HepG2 (cell line): Measurements from ENCODE around the gene SERPINE2. TPM values are rescaled to one million over a fixed set of nuclear protein-coding genes. Genes with fewer than 3 reads are reported as not detected.

Source experiments
- ELF4 ChIP-seq: sonication (generic); formaldehyde crosslinking; IDR thresholded peaks from 2 replicates; pipeline ENCODE4 v1.5.0; 2020; ENCODE audit warnings: missing genetic modification reagents, mild to moderate bottlenecking, moderate library complexity, borderline replicate concordance
- EZH2 ChIP-seq: conservative IDR thresholded peaks from 2 replicates; pipeline ENCODE4 v1.6.1; 2012; ENCODE audit warnings: mild to moderate bottlenecking, low read depth, low read length, moderate library complexity
- FIP1L1 ChIP-seq: fragments of 200-400 bp; formaldehyde crosslinking; IDR thresholded peaks from 2 replicates; pipeline ENCODE4 v1.6.1; 2018; ENCODE audit warnings: low read depth, mild to moderate bottlenecking, low read length, moderate library complexity, borderline replicate concordance; ENCODE audit not compliant: insufficient read depth
- HBP1 ChIP-seq: IDR thresholded peaks from 2 replicates; pipeline ENCODE4 v1.6.1; 2016; ENCODE audit warnings: low read depth, control low read depth
- HHEX ChIP-seq: IDR thresholded peaks from 2 replicates; pipeline ENCODE4 v1.6.1; 2016; ENCODE audit warnings: control low read depth
- RFX5 ChIP-seq: IDR thresholded peaks from 2 replicates; pipeline ENCODE4 v1.6.1; 2011; ENCODE audit warnings: low read depth, low read length, improper control_type of control experiment
- SIX4 ChIP-seq: sonication (generic); formaldehyde crosslinking; IDR thresholded peaks from 2 replicates; pipeline ENCODE4 v1.4.0; 2020; ENCODE audit warnings: missing genetic modification reagents
- YEATS4 ChIP-seq: sonication (generic); formaldehyde crosslinking; IDR thresholded peaks from 2 replicates; pipeline ENCODE4 v1.4.0; 2020; ENCODE audit warnings: missing genetic modification reagents, borderline replicate concordance
- ZBTB4 ChIP-seq: sonication (generic); formaldehyde crosslinking; IDR thresholded peaks from 2 replicates; pipeline ENCODE4 v1.4.0; 2020; ENCODE audit warnings: missing genetic modification reagents, mild to moderate bottlenecking, borderline replicate concordance
- ZIK1 ChIP-seq: sonication (generic); formaldehyde crosslinking; IDR thresholded peaks from 2 replicates; pipeline ENCODE4 v1.5.0; 2020; ENCODE audit warnings: mild to moderate bottlenecking, low read depth, missing genetic modification reagents, borderline replicate concordance
- ZNF607 ChIP-seq: sonication (generic); formaldehyde crosslinking; IDR thresholded peaks from 2 replicates; pipeline ENCODE4 v1.5.1; 2020; ENCODE audit warnings: missing genetic modification reagents, mild to moderate bottlenecking, borderline replicate concordance
- ZNF652 ChIP-seq: IDR thresholded peaks from 2 replicates; pipeline ENCODE4 v1.6.1; 2016; ENCODE audit warnings: low read depth, borderline replicate concordance
- ZNF724P ChIP-seq: sonication (generic); formaldehyde crosslinking; IDR thresholded peaks from 2 replicates; pipeline ENCODE4 v1.8.0; 2022; ENCODE audit warnings: missing genetic modification reagents, borderline replicate concordance
- polyA plus RNA-seq, 8 experiments: library from polyadenylated mRNA; depleted of rRNA in 3 of 8; stranded (reverse) in 7 of 8; unstranded in 1 of 8; fragments of >200 nt; fragmentation: Illumina TruSeq in 4 of 8; extraction: Trizol in 4 of 8; gene quantifications; 2 replicates each; pipeline versions ENCODE4 v1.2.1 to v1.2.3, GENCODE V29; 2011 to 2016; ENCODE audit warnings: low read depth in 4 of 8, missing spikeins in 1 of 8, mixed read lengths in 1 of 8; ENCODE audit not compliant: insufficient read depth in 1 of 8
- total RNA-seq, 5 experiments: library from RNA; depleted of rRNA; stranded (reverse); fragments of >200 nt; fragmentation: Illumina TruSeq; extraction: Trizol; gene quantifications; 2 replicates each; pipeline ENCODE4 v1.2.3, GENCODE V29; 2016; ENCODE audit warnings: low read depth in 1 of 5
- TF ChIP-seq, protein P1 (sequence below): fragments of 450-650 bp; IDR thresholded peaks from 2 replicates; pipeline ENCODE4 v1.6.1; 2017; ENCODE audit warnings: mild to moderate bottlenecking
- TF ChIP-seq, protein P2 (sequence below): sonication (generic); formaldehyde crosslinking; IDR thresholded peaks from 2 replicates; pipeline ENCODE4 v1.9.0; 2021; ENCODE audit warnings: mild to moderate bottlenecking, missing genetic modification reagents

SERPINE2 gene
- total and polyA plus RNA-seq, 2 of the 13 experiments (the other 11 are each of a cell fraction or from before 2014, with no cell fraction given), result 7.9 to 18.1 TPM

GRCh38 chr2:223944166-223944702 lies 94.9 kb downstream of the SERPINE2 start (continued):
- TF ChIP-seq, protein P1, sequence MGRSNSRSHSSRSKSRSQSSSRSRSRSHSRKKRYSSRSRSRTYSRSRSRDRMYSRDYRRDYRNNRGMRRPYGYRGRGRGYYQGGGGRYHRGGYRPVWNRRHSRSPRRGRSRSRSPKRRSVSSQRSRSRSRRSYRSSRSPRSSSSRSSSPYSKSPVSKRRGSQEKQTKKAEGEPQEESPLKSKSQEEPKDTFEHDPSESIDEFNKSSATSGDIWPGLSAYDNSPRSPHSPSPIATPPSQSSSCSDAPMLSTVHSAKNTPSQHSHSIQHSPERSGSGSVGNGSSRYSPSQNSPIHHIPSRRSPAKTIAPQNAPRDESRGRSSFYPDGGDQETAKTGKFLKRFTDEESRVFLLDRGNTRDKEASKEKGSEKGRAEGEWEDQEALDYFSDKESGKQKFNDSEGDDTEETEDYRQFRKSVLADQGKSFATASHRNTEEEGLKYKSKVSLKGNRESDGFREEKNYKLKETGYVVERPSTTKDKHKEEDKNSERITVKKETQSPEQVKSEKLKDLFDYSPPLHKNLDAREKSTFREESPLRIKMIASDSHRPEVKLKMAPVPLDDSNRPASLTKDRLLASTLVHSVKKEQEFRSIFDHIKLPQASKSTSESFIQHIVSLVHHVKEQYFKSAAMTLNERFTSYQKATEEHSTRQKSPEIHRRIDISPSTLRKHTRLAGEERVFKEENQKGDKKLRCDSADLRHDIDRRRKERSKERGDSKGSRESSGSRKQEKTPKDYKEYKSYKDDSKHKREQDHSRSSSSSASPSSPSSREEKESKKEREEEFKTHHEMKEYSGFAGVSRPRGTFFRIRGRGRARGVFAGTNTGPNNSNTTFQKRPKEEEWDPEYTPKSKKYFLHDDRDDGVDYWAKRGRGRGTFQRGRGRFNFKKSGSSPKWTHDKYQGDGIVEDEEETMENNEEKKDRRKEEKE, result no peak
- no peak; the same call in 1 of the 2 replicates for TF ChIP-seq ZIK1 (CRISPR knock-in tag)
- TF ChIP-seq SIX4, result no peak
- TF ChIP-seq ZNF652 (CRISPR knock-in tag), result no peak
- no peak for TF ChIP-seq EZH2
- TF ChIP-seq ZBTB4 (CRISPR knock-in tag), result no peak
- TF ChIP-seq YEATS4 (CRISPR knock-in tag), result no peak
- 0 out of 2 replicates have a peak, but pooled peaks have one; percentile 20 for TF ChIP-seq ZNF607
- TF ChIP-seq ELF4, result no peak
- TF ChIP-seq ZNF724P (CRISPR knock-in tag), result peak; percentile 77; the same call in 1 of the 2 replicates
- 0 out of 2 replicates have a peak, but pooled peaks have one; percentile 68 for TF ChIP-seq FIP1L1
- TF ChIP-seq HHEX, result no peak
- TF ChIP-seq, protein P2, sequence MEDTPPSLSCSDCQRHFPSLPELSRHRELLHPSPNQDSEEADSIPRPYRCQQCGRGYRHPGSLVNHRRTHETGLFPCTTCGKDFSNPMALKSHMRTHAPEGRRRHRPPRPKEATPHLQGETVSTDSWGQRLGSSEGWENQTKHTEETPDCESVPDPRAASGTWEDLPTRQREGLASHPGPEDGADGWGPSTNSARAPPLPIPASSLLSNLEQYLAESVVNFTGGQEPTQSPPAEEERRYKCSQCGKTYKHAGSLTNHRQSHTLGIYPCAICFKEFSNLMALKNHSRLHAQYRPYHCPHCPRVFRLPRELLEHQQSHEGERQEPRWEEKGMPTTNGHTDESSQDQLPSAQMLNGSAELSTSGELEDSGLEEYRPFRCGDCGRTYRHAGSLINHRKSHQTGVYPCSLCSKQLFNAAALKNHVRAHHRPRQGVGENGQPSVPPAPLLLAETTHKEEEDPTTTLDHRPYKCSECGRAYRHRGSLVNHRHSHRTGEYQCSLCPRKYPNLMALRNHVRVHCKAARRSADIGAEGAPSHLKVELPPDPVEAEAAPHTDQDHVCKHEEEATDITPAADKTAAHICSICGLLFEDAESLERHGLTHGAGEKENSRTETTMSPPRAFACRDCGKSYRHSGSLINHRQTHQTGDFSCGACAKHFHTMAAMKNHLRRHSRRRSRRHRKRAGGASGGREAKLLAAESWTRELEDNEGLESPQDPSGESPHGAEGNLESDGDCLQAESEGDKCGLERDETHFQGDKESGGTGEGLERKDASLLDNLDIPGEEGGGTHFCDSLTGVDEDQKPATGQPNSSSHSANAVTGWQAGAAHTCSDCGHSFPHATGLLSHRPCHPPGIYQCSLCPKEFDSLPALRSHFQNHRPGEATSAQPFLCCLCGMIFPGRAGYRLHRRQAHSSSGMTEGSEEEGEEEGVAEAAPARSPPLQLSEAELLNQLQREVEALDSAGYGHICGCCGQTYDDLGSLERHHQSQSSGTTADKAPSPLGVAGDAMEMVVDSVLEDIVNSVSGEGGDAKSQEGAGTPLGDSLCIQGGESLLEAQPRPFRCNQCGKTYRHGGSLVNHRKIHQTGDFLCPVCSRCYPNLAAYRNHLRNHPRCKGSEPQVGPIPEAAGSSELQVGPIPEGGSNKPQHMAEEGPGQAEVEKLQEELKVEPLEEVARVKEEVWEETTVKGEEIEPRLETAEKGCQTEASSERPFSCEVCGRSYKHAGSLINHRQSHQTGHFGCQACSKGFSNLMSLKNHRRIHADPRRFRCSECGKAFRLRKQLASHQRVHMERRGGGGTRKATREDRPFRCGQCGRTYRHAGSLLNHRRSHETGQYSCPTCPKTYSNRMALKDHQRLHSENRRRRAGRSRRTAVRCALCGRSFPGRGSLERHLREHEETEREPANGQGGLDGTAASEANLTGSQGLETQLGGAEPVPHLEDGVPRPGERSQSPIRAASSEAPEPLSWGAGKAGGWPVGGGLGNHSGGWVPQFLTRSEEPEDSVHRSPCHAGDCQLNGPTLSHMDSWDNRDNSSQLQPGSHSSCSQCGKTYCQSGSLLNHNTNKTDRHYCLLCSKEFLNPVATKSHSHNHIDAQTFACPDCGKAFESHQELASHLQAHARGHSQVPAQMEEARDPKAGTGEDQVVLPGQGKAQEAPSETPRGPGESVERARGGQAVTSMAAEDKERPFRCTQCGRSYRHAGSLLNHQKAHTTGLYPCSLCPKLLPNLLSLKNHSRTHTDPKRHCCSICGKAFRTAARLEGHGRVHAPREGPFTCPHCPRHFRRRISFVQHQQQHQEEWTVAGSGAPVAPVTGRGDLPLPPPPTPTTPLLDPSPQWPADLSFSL, result no peak
- peak; percentile 28; the same call in 1 of the 2 replicates for TF ChIP-seq HBP1 (CRISPR knock-in tag)
- no peak for TF ChIP-seq RFX5
